IMR-90 (cell line): ENCODE data around the gene ZNF407. TPM values are rescaled to one million over a fixed set of nuclear protein-coding genes. Genes with fewer than 3 reads are reported as not detected.

ENCODE experiments used
- ATAC-seq: fragments of 200-7000 bp; cut with Tn5 transposase; 2 replicates; pipeline ENCODE4 v1.9.1; 2020; ENCODE audit warnings: low read depth, mild to moderate bottlenecking, moderate library complexity
- BruUV-seq: library from RNA; stranded (reverse); fragments of 400-500 nt; replicated peaks from 2 replicates; lab custom pipeline; 2021; lab: Mats Ljungman, UMichigan
- CTCF ChIA-PET: fragments of 300-600 bp; formaldehyde crosslinking; extraction: SDS; loops from one replicate; lab custom pipeline; 2021; ENCODE audit warnings: antibody characterized with exemption; lab: Yijun Ruan, JAX
- POLR2A ChIA-PET: fragments of 300-600 bp; sonication (Branson Sonifier 250); formaldehyde crosslinking; loops from one replicate; lab custom pipeline; 2022; ENCODE audit warnings: antibody characterized with exemption; ENCODE audit not compliant: unreplicated experiment; lab: Charles Lee
- DNase-seq: peaks from one replicate; pipeline ENCODE4 v3.0.0; 2013
- H2AFZ ChIP-seq: replicated peaks from 2 replicates; pipeline ENCODE3; 2013; ENCODE audit warnings: low read length, mild to moderate bottlenecking; ENCODE audit not compliant: poor library complexity
- H2AK5ac ChIP-seq: 2 replicates; pipeline ENCODE4 v1.6.1; 2013; ENCODE audit warnings: low read depth, low read length, inconsistent platforms
- H2AK9ac ChIP-seq: replicated peaks from 2 replicates; pipeline ENCODE3; 2013; ENCODE audit warnings: mild to moderate bottlenecking, low read depth, low read length, moderate library complexity; ENCODE audit not compliant: poor library complexity
- H2BK120ac ChIP-seq: 2 replicates; pipeline ENCODE4 v1.6.1; 2013; ENCODE audit warnings: low read depth, low read length, inconsistent platforms
- H2BK15ac ChIP-seq: 3 replicates; pipeline ENCODE4 v1.6.1; 2013; ENCODE audit warnings: low read depth, low read length, inconsistent platforms
- H2BK20ac ChIP-seq: 2 replicates; pipeline ENCODE4 v1.6.1; 2013; ENCODE audit warnings: low read depth, mild to moderate bottlenecking, inconsistent platforms, low read length, moderate library complexity
- H2BK5ac ChIP-seq: 2 replicates; pipeline ENCODE4 v1.6.1; 2013; ENCODE audit warnings: mild to moderate bottlenecking, low read depth, low read length, inconsistent platforms; ENCODE audit not compliant: poor library complexity, severe bottlenecking
- H3K14ac ChIP-seq: replicated peaks from 2 replicates; pipeline ENCODE4 v1.6.1; 2013; ENCODE audit warnings: low read depth, low read length, inconsistent platforms
- H3K18ac ChIP-seq: 2 replicates; pipeline ENCODE4 v1.6.1; 2013; ENCODE audit warnings: low read depth, low read length, control low read depth
- H3K23ac ChIP-seq: 2 replicates; pipeline ENCODE4 v1.6.1; 2013; ENCODE audit warnings: low read depth, low read length, inconsistent platforms
- H3K27ac ChIP-seq: 2 replicates; pipeline ENCODE4 v1.5.1; 2013; ENCODE audit warnings: mild to moderate bottlenecking, control low read depth, low read length; ENCODE audit not compliant: insufficient read depth
- H3K27me3 ChIP-seq: 2 replicates; pipeline ENCODE4 v1.6.1; 2013; ENCODE audit warnings: low read length; ENCODE audit not compliant: control insufficient read depth, insufficient read depth
- H3K36me3 ChIP-seq: 2 replicates; pipeline ENCODE4 v1.6.1; 2013; ENCODE audit warnings: low read length, mixed read lengths; ENCODE audit not compliant: control insufficient read depth, insufficient read depth
- H3K4ac ChIP-seq: 2 replicates; pipeline ENCODE4 v1.6.1; 2013; ENCODE audit warnings: low read depth, low read length, inconsistent platforms
- H3K4me1 ChIP-seq: 2 replicates; pipeline ENCODE4 v1.6.1; 2013; ENCODE audit warnings: low read length, mixed read lengths; ENCODE audit not compliant: control insufficient read depth, insufficient read depth
- H3K4me2 ChIP-seq: 2 replicates; pipeline ENCODE4 v1.6.1; 2013; ENCODE audit warnings: low read depth, mild to moderate bottlenecking, control low read depth, low read length, moderate library complexity
- H3K4me3 ChIP-seq: 2 replicates; pipeline ENCODE4 v1.5.1; 2013; ENCODE audit warnings: low read depth, mild to moderate bottlenecking, control low read depth, low read length, moderate library complexity; ENCODE audit not compliant: insufficient read depth
- H3K56ac ChIP-seq: 2 replicates; pipeline ENCODE4 v1.6.1; 2013; ENCODE audit warnings: low read length, inconsistent platforms; ENCODE audit not compliant: insufficient read depth; ENCODE audit errors: extremely low read depth
- H3K79me1 ChIP-seq, 2 experiments: 2 replicates each; pipeline ENCODE4 v1.6.1; 2013; ENCODE audit warnings: low read length in 2 of 2, inconsistent platforms in 1 of 2, low read depth in 1 of 2
- H3K9ac ChIP-seq: 2 replicates; pipeline ENCODE4 v1.6.1; 2013; ENCODE audit warnings: low read depth, low read length, control low read depth
- H3K9me1 ChIP-seq: 2 replicates; pipeline ENCODE4 v1.6.1; 2013; ENCODE audit warnings: low read length, inconsistent platforms; ENCODE audit not compliant: insufficient read depth
- H3K9me3 ChIP-seq: 2 replicates; pipeline ENCODE4 v1.6.1; 2013; ENCODE audit warnings: low read length; ENCODE audit not compliant: control insufficient read depth, insufficient read depth
- H4K20me1 ChIP-seq: 2 replicates; pipeline ENCODE4 v1.6.1; 2013; ENCODE audit warnings: low read length, inconsistent platforms; ENCODE audit not compliant: insufficient read depth
- H4K5ac ChIP-seq: 2 replicates; pipeline ENCODE4 v1.6.1; 2013; ENCODE audit warnings: mild to moderate bottlenecking, low read depth, low read length, control low read depth
- H4K8ac ChIP-seq, 2 experiments: 2 replicates each; pipeline ENCODE4 v1.6.1; 2013; ENCODE audit warnings: low read depth in 2 of 2, low read length in 2 of 2, control low read depth in 1 of 2, inconsistent platforms in 1 of 2
- H4K91ac ChIP-seq: 2 replicates; pipeline ENCODE4 v1.6.1; 2013; ENCODE audit warnings: low read depth, low read length, inconsistent platforms; ENCODE audit not compliant: insufficient read depth
- BHLHE40 ChIP-seq: fragments of 150-350 bp; IDR thresholded peaks from 2 replicates; pipeline ENCODE4 v1.6.1; 2016; ENCODE audit warnings: mild to moderate bottlenecking, low read depth, low read length
- ELK1 ChIP-seq: fragments of 150-350 bp; IDR thresholded peaks from 2 replicates; pipeline ENCODE4 v1.6.1; 2016; ENCODE audit warnings: low read depth, mild to moderate bottlenecking, low read length, moderate library complexity, borderline replicate concordance
- FOS ChIP-seq: fragments of 150-350 bp; IDR thresholded peaks from 2 replicates; pipeline ENCODE4 v1.6.1; 2016; ENCODE audit warnings: low read depth, low read length
- MAFK ChIP-seq: IDR thresholded peaks from 2 replicates; pipeline ENCODE4 v1.6.1; 2012; ENCODE audit warnings: low read depth, low read length, improper control_type of control experiment
- MAZ ChIP-seq: IDR thresholded peaks from 2 replicates; pipeline ENCODE4 v1.6.1; 2012; ENCODE audit warnings: low read depth, mild to moderate bottlenecking, low read length, improper control_type of control experiment, moderate library complexity, borderline replicate concordance
- NFE2L2 ChIP-seq: fragments of 150-350 bp; IDR thresholded peaks from 2 replicates; pipeline ENCODE4 v1.6.1; 2016; ENCODE audit warnings: low read depth, mild to moderate bottlenecking, low read length
- POLR2A ChIP-seq: IDR thresholded peaks from 2 replicates; pipeline ENCODE4 v1.6.1; 2012; ENCODE audit warnings: mild to moderate bottlenecking, low read depth, low read length
- RCOR1 ChIP-seq: IDR thresholded peaks from 2 replicates; pipeline ENCODE4 v1.6.1; 2012; ENCODE audit warnings: mild to moderate bottlenecking, low read length, improper control_type of control experiment; ENCODE audit not compliant: insufficient replicate concordance
- RFX5 ChIP-seq: IDR thresholded peaks from 2 replicates; pipeline ENCODE4 v1.8.0; 2012; ENCODE audit warnings: low read depth, mild to moderate bottlenecking, low read length, moderate library complexity
- SMC3 ChIP-seq: fragments of 150-350 bp; IDR thresholded peaks from 2 replicates; pipeline ENCODE4 v1.6.1; 2016; ENCODE audit warnings: low read depth, mild to moderate bottlenecking, antibody characterized with exemption, low read length, moderate library complexity
- WGBS, 2 experiments: methylation state at CpG; one replicate each; pipeline versions ENCODE4 v1.1.5 to v1.1.7; 2013; ENCODE audit warnings: missing lambda C conversion rate in 2 of 2; ENCODE audit not compliant: insufficient read length in 1 of 2; ENCODE audit errors: extremely low coverage in 2 of 2; 5-methylcytosine and 5-hydroxymethylcytosine counted together
- dilution Hi-C: fragments of 300-500 bp; cut with HindIII; formaldehyde crosslinking; loops from one replicate; pipeline ENCODE4 v1.14.3; 2018; ENCODE audit warnings: low sequenced_read_pairs; ENCODE audit not compliant: unreplicated experiment
- in situ Hi-C: fragments of 300-500 bp; cut with MboI; formaldehyde crosslinking; loops from 3 replicates; pipeline ENCODE4 v1.14.3; 2019; ENCODE audit warnings: low sequenced_read_pairs, inconsistent platforms, mixed read lengths
- intact Hi-C: fragments of 100-400 bp; cut with micrococcal nuclease; formaldehyde crosslinking; loops from 2 replicates; pipeline ENCODE4 v1.10.0; 2022
- polyA plus RNA-seq, 3 experiments: library from polyadenylated mRNA; depleted of rRNA; stranded (reverse); fragments of >200 nt; gene quantifications; 2 replicates each; pipeline ENCODE4 v1.2.3, GENCODE V29; 2012; ENCODE audit warnings: low replicate concordance in 1 of 3
- total RNA-seq: library from RNA; depleted of rRNA; stranded (reverse); fragments of >200 nt; gene quantifications from 2 replicates; pipeline ENCODE4 v1.2.3, GENCODE V29; 2012

Gene ZNF407
- total and polyA plus RNA-seq, 2 of the 4 experiments (the other 2 are of a cell fraction) = 3.1 to 20.1 TPM

- TF ChIP-seq ELK1 = no peak
These were observed 468.6 kb downstream of the ZNF407 start (continued) for GRCh38 chr18:75066021-75066880.

- no peak for DNase-seq
- no peak overlapping the region for H2AK5ac ChIP-seq
- no peaks in the 10 kb centered on the region for H4K20me1 ChIP-seq
- in situ Hi-C loops = no loop called here
- H2BK120ac ChIP-seq = no peak overlapping the region
- dilution Hi-C loops = no loop called here
- no peak overlapping the region for H4K91ac ChIP-seq
- no peak overlapping the region for H3K9ac ChIP-seq
- H4K5ac ChIP-seq = no peak overlapping the region
- intact Hi-C loops = no loop called here
- no peak overlapping the region for H3K23ac ChIP-seq
- no peak overlapping the region for H2AFZ ChIP-seq
- no peak overlapping the region for H3K56ac ChIP-seq
- H3K4ac ChIP-seq = no peak overlapping the region
- CTCF ChIA-PET = interaction anchor here (0.5 kb wide), 1 partner anchor 1058 kb away, joined by 3 read pairs; no protein-coding TSS in a partner anchor
- POLR2A ChIA-PET = no interaction called here
- H3K18ac ChIP-seq = no peak overlapping the region
- H3K9me3 ChIP-seq = no peaks in the 10 kb centered on the region
- no peak overlapping the region for H2BK5ac ChIP-seq
- H2AK9ac ChIP-seq = no peak overlapping the region
- H3K79me1 ChIP-seq = no peaks in the 10 kb centered on the region
- no peak overlapping the region for H2BK15ac ChIP-seq
- H3K27ac ChIP-seq = no peak overlapping the region
- no peak overlapping the region for H4K8ac ChIP-seq
- TF ChIP-seq POLR2A = no peak
- no peak for TF ChIP-seq MAZ
- TF ChIP-seq RFX5 = no peak
- no peak for TF ChIP-seq NFE2L2
- no peak for TF ChIP-seq FOS
- TF ChIP-seq BHLHE40 = no peak
- no peak for TF ChIP-seq ELK1
- TF ChIP-seq RCOR1 = no peak
- no peak for TF ChIP-seq MAFK
- TF ChIP-seq SMC3 = no peak
- H3K4me1 ChIP-seq = peaks cover 8% of the 10 kb centered on the region
- no peak overlapping the region for H3K14ac ChIP-seq
- no peak overlapping the region for H3K4me3 ChIP-seq
- 92% methylated on average over 5 of the region's 11 CpGs; no CpG with 5 or more reads in 1 of the 2 experiments for WGBS, 2 experiments
- ATAC-seq = no peak
- no peak overlapping the region for H2BK20ac ChIP-seq
- no peak overlapping the region for H3K4me2 ChIP-seq
- peaks cover 10% of the 10 kb centered on the region for H3K36me3 ChIP-seq
- BruUV-seq = no TSS peak
- H3K27me3 ChIP-seq = no peaks in the 10 kb centered on the region
- peaks cover 16% of the 10 kb centered on the region for H3K9me1 ChIP-seq
These were observed 469.3 kb downstream of the ZNF407 start for GRCh38 chr18:75066936-75067335.
